Measurements from ENCODE around the gene KRTAP5-8.

DNA sequence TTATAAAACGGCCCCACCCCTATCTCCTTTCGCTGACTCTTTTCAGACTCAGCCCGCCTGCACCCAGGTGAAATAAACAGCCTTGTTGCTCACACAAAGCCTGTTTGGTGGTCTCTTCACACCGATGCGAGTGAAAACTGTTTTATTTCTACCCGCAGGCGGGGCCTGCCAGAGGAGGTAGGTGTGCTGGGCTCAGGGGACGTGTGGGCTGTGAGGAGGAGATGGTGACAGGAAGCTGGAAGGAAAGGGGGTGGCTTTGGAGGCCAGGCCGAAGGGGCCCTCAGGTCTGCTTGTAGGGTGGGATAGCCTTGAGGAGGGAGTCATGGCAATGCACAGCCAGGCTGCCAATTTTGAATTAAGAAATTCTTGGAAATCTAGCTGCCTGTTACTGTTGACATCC is 32.0 kb upstream of the KRTAP5-8 start:
- TF ChIP-seq, protein P1, sequence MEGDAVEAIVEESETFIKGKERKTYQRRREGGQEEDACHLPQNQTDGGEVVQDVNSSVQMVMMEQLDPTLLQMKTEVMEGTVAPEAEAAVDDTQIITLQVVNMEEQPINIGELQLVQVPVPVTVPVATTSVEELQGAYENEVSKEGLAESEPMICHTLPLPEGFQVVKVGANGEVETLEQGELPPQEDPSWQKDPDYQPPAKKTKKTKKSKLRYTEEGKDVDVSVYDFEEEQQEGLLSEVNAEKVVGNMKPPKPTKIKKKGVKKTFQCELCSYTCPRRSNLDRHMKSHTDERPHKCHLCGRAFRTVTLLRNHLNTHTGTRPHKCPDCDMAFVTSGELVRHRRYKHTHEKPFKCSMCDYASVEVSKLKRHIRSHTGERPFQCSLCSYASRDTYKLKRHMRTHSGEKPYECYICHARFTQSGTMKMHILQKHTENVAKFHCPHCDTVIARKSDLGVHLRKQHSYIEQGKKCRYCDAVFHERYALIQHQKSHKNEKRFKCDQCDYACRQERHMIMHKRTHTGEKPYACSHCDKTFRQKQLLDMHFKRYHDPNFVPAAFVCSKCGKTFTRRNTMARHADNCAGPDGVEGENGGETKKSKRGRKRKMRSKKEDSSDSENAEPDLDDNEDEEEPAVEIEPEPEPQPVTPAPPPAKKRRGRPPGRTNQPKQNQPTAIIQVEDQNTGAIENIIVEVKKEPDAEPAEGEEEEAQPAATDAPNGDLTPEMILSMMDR (IDR thresholded peaks at IDR 0.05) = no peak
- TF ChIP-seq POLR2A (IDR thresholded peaks at IDR 0.05) = no peak
